GM18868 (cell line): ENCODE data around the gene TADA1.
"Not testable (repeated sequence)": the region's sequence is repeated elsewhere in the genome, so short reads cannot be mapped to it uniquely, and the experiment has no call there.

Experiments
- ATAC-seq: cut with Tn5 transposase; IDR thresholded peaks from one replicate; pipeline ENCODE4 v1.9.1; 2021; ENCODE audit warnings: mild to moderate bottlenecking, moderate library complexity; ENCODE audit not compliant: unreplicated experiment

TADA1 gene

GRCh38 chr1:166895766-166896165 lies 19.7 kb upstream of the TADA1 start:
- ATAC-seq: no peak

DNA sequence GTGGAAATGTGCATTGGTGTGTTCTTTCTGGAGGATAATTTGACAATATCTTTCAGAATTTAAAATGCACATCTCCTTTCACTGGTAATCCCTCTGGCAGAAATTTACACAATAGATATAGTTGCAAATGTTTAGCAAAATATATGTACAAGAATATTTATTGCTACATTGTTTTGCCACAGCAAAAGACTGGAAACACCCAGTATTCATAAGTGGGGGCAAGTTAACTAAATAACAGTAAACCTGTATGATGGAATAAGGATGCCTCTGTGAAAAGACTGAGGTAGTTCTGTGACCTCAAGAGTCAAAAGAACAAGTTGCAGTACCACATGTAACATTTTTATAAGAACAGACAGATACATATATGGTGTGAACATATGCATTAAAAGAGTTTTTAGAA lies 13.7 kb upstream of the TADA1 start:
- ATAC-seq: no peak

- no peak for ATAC-seq
Measured at GRCh38 chr1:166888373-166889111, 12.5 kb upstream of the TADA1 start.

DNA sequence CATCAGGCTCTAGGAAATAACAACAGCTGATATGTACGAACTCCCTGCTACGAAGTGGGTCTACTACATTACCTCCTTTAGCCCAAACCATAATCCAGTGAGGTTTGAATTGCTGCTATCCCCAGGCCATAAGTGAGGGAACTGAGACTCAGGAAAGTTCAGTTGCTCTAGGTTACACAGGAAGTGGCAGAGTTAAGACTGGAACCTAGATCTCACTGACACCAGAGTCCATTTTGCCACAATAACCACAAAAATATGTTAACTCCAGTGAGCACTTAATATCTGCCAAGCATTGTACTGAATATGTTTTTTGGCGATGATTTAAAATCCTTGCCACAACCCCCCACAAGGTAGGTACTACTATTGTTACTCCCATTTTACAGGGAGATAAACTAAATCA lies 8.9 kb upstream of the TADA1 start:
- ATAC-seq: no peak

GRCh38 chr1:166884040-166884642 lies 8.1 kb upstream of the TADA1 start:
- ATAC-seq: no peak

DNA sequence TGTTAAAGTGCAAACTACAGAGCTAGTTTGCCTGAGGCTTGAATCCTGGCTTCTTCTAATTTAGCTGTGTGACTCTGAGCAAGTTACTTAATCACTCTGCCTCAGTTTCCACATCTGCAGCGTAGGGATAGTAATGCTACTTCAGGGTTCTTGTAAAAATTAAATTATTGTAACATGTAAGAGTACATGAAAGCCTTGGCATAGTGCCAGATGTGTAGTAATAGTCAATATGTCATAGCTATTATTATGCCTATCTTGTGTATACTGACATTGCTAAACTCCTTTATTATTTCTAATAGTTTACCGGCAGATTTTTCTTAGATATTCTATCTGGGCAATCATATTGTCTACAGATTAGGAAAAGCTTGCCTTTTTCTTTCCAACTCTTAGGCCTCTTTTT lies 6.8 kb upstream of the TADA1 start:
- no peak for ATAC-seq

DNA sequence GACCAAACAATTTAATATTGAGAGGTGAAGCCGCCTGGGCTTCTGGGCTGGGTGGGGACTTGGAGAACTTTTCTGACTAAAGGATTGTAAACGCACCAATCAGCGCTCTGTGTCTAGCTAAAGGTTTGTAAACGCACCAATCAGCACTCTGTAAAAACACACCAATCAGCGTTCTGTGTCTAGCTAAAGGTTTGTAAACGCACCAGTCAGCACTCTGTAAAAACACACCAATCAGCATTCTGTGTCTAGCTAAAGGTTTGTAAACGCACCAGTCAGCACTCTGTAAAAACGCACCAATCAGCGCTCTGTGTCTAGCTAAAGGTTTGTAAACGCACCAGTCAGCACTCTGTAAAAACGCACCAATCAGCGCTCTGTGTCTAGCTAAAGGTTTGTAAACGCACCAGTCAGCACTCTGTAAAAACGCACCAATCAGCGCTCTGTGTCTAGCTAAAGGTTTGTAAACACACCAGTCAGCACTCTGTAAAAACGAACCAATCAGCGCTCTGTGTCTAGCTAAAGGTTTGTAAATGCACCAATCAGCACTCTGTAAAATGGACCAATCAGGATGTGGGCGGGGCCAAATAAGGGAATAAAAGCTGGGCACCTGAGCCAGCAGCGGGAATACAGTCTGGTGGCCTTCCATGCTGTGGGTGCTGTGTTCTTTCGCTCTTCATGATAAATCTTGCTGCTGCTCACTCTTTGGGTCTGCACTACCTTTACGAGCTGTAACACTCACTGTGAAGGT lies 2.3 kb upstream of the TADA1 start:
- not testable (repeated sequence) for ATAC-seq

DNA sequence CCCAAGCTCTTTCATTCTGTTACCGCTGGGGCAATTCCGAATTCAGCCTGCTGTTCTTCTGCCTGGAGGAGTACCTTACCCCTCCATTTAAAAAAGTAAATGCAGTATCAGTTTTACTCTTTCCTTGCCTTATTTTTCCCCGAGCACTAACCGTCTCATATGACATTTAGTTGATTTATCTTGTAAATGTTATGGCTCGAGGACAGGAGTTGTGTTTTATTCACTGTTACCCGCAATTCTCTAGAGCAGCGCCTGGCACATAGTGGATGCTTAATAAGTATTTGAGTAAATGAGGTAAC lies 425 bp upstream of the TADA1 start:
- peak; percentile 1 for ATAC-seq

DNA sequence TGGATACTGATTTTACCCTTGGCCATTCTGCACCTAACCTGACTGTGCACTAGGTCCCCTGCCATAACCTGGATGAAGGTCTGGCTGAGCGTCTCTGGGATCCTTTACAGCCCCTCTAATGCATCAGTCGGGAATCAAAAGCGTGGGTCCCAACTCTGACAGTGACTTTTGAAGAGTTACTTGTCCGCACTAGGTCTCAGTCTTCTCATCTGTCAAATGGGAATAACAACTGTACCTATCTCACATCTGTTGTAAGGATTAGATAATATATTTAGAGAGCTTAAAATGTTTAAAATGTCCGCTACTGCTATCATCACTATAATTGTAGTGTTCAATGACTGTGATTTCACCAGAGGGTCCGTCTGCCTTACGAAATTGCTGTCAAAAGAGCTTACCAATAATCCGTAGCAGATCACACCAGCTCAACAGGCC lies 746 bp downstream of the TADA1 start:
- no peak for ATAC-seq

DNA sequence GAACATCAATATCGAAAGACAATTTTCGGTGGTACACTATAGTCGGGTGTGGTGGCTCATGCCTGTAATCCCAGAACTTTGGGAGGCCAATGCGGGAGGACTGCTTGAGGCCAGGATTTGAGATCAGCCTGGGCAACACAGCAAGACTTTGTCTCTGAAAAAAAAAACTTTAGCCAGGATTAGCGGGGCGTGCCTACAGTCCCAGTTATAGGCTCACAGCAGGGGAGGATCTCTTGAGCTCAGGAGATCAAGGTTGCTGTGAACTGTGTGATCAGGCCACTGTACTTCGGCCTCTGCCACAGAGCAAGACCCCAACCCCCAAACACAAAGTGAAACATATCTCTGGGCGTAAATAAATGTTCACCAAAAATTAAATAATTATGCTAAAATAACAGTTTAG lies 1.6 kb downstream of the TADA1 start:
- no peak for ATAC-seq

- ATAC-seq: no peak
Measured at GRCh38 chr1:166870584-166870983, 5.5 kb downstream of the TADA1 start.

- ATAC-seq: peak; percentile 85
Measured at GRCh38 chr1:166869318-166870099, 6.6 kb downstream of the TADA1 start.

DNA sequence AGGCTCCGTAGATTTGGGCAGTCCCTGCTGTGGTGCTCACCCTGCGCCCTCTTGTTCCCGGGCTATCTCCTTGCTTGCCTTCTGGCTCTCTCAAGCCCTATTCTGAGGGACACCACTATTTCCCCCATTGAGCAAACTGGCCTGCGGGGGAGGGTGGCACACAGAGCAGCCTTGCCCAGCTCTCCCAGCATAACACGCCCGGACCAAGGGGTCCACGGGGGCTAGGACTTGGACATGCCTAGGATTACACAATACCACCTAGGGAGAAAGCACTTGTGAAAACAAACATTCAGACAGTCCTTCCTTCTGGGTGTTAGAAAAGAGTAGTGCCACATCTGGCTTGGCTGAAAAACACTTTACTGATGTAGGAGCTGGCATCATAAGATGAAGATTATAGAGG lies 7.4 kb downstream of the TADA1 start:
- no peak for ATAC-seq

GRCh38 chr1:166865926-166866325 lies 10.1 kb downstream of the TADA1 start:
- ATAC-seq: no peak

DNA sequence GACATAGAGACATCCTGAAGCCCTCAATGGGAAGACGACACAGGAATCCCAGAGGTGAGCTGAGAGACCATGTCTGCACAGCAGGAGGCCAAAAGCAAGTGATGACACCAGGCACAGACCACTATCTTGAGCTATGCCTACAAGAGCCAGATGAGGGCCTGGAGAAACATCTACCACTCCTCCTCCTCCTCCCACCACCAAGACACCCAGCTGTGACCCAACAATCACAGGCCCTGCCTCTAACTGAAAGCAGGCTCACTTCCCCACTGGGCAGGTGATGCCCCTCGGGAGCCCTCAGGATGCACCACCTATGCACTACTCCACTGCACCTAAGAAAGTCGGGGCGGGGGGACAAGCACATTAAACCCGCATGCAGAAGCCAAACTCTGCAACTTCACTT lies 16.5 kb downstream of the TADA1 start:
- ATAC-seq: peak; percentile 64

DNA sequence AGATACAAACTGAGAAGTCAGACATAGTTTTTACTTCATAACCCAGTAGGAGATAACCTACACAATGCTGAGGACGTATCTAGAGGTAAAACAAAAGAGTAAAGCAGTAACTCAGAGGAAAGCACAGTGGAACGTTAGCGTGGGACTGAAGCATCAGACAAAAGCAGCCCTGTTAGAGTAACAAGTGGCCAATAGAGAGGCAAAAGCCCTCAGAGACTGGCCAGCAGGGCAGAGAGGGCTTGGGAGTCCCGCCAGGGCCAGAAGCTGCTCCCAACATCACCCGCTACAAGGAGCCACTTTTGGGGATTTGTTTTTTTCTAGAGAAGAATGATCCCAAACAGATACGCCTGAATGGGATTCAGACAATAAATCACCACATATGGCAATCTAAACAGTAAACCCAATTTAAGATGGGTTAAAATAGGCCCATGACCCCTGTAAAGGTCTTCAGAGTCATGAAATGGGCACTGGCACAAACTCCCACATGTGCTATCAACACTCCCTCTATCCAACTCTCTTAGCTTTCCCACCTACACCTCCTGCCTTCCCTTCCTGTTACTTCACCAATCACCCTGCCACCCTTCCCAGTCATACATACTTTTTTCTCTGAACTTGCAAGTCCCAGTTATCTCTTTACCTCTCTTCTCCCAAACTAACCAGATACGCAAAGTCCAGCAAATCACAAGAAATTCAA lies 17.2 kb downstream of the TADA1 start:
- no peak for ATAC-seq

DNA sequence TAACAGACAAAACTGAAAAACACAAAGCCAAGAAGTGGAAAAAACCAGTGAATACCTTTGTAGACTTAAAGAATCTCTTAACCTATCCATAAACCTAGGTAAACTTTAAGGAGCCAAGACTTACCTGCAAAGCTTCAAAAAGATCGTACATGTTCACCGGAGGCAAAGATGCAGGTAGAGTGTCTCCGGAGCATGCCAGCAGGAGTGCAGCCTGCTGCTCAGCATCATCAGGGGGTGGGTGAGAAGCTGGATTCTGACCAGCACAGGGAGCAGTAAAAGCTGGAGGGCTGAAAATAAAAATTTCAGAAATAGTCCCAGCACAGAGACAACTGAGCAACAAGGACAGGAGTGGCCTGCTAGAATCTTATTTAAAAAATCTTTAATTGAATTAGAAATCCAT lies 18.1 kb downstream of the TADA1 start:
- ATAC-seq: no peak

- ATAC-seq: no peak
Measured at GRCh38 chr1:166855558-166855957, 20.5 kb downstream of the TADA1 start.

DNA sequence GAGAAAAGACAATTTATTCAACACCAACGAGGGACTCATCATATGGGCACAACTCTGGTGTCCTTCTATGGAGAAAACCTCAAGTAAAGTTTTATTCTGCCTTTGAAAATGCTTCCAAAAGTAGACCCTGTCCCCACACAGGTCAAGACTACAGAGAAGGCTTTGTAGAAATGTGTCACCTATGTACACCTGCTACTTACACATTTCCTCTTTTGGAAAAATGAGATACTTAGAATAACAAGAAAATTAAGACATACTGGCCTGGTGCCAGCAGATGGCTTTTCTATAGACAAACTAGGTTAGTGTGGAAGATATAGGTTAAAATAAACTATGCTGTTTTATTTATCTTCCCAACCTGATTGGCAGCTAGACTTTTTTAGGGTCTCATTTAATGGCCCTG lies 23.1 kb downstream of the TADA1 start:
- ATAC-seq: peak; percentile 63

GRCh38 chr1:166849135-166849534 lies 26.9 kb downstream of the TADA1 start:
- no peak for ATAC-seq

GRCh38 chr1:166848193-166848592 lies 27.9 kb downstream of the TADA1 start:
- no peak for ATAC-seq
